ENCODE data around the gene VGLL4. TPM values are rescaled to one million over a fixed set of nuclear protein-coding genes. Genes with fewer than 3 reads are reported as not detected.

The VGLL4 gene
- total RNA-seq, 1 experiment from 2014 or later = 46.3 TPM

- no peak overlapping the region for H3K4me2 ChIP-seq (ENCODE audit: low read length)
- no peaks in the 10 kb centered on the region for H4K20me1 ChIP-seq (ENCODE audit: low read length)
- H3K27ac ChIP-seq (ENCODE audit: low read length) = no peak overlapping the region
- ChIA-PET POLR2A (ENCODE audit: unreplicated experiment) (no interaction called here), CTCF (interaction anchor here (0.6 kb wide), 1 partner anchor 78 kb away, joined by 4 read pairs; no protein-coding TSS in a partner anchor)
- no peaks in the 10 kb centered on the region for H3K27me3 ChIP-seq (ENCODE audit: low read length)
- no peaks in the 10 kb centered on the region for H3F3A ChIP-seq (ENCODE audit: low read length, unreplicated experiment)
- ATAC-seq (no peak), DNase-seq (no peak)
- H3K9me2 ChIP-seq (replicated peaks; ENCODE audit: low read length) = no peaks in the 10 kb centered on the region
- no peak overlapping the region for H2AFZ ChIP-seq (ENCODE audit: low read length)
- H3K36me3 ChIP-seq (ENCODE audit: low read depth, low read length) = no peaks in the 10 kb centered on the region
- H3K9me3 ChIP-seq (ENCODE audit: low read length) = no peaks in the 10 kb centered on the region
- no peak overlapping the region for H3K4me3 ChIP-seq (ENCODE audit: low read length)
- intact Hi-C loops (cut with micrococcal nuclease) = no loop called here
- H3K4me1 ChIP-seq (ENCODE audit: insufficient read depth, low read length) = peaks cover 3% of the 10 kb centered on the region
- no peak overlapping the region for H3K9ac ChIP-seq (ENCODE audit: low read length)
- BruUV-seq (replicated peaks) = no TSS peak
- no peak for TF ChIP-seq CTCF (conservative IDR thresholded peaks at IDR 0.05; ENCODE audit: low read depth, low read length)
- no peak for TF ChIP-seq EZH2 (IDR thresholded peaks at IDR 0.05; ENCODE audit: low read length, unreplicated experiment)
- TF ChIP-seq EZH2phosphoT487 (IDR thresholded peaks at IDR 0.05; ENCODE audit: borderline replicate concordance, low read length) = no peak
- no peaks in the 10 kb centered on the region for H3K79me2 ChIP-seq (ENCODE audit: low read length)
Observed at GRCh38 chr3:11534011-11534792, 109.5 kb downstream of the VGLL4 start.

GRCh38 chr3:11532931-11533391, 110.8 kb downstream of the VGLL4 start:
- intact Hi-C loops (cut with micrococcal nuclease) = no loop called here
- Histone ChIP-seq H3K79me2 (ENCODE audit: low read length) (no peaks in the 10 kb centered on the region), H3F3A (ENCODE audit: low read length, unreplicated experiment) (no peaks in the 10 kb centered on the region), H3K9me3 (ENCODE audit: low read length) (no peaks in the 10 kb centered on the region), H3K9ac (ENCODE audit: low read length) (no peak overlapping the region), H3K4me3 (ENCODE audit: low read length) (no peak overlapping the region), H3K27me3 (ENCODE audit: low read length) (no peaks in the 10 kb centered on the region), H4K20me1 (ENCODE audit: low read length) (no peaks in the 10 kb centered on the region), H3K27ac (ENCODE audit: low read length) (no peak overlapping the region), H3K4me1 (ENCODE audit: insufficient read depth, low read length) (no peaks in the 10 kb centered on the region), H3K9me2 (replicated peaks; ENCODE audit: low read length) (no peaks in the 10 kb centered on the region), H3K4me2 (ENCODE audit: low read length) (no peak overlapping the region), H2AFZ (ENCODE audit: low read length) (no peak overlapping the region), H3K36me3 (ENCODE audit: low read depth, low read length) (no peaks in the 10 kb centered on the region)
- DNase-seq (no peak), ATAC-seq (no peak)
- ChIA-PET CTCF (no interaction called here), POLR2A (ENCODE audit: unreplicated experiment) (no interaction called here)
- BruUV-seq (replicated peaks) = no TSS peak
- TF ChIP-seq EZH2 (IDR thresholded peaks at IDR 0.05; ENCODE audit: low read length, unreplicated experiment) (no peak), CTCF (conservative IDR thresholded peaks at IDR 0.05; ENCODE audit: low read depth, low read length) (no peak), EZH2phosphoT487 (IDR thresholded peaks at IDR 0.05; ENCODE audit: borderline replicate concordance, low read length) (no peak)

GRCh38 chr3:11530153-11530721, 113.5 kb downstream of the VGLL4 start:
- TF ChIP-seq EZH2phosphoT487 (IDR thresholded peaks at IDR 0.05; ENCODE audit: borderline replicate concordance, low read length) = no peak
- TF ChIP-seq CTCF (conservative IDR thresholded peaks at IDR 0.05; ENCODE audit: low read depth, low read length) = no peak
- TF ChIP-seq EZH2 (IDR thresholded peaks at IDR 0.05; ENCODE audit: low read length, unreplicated experiment) = no peak
- H3K27ac ChIP-seq (ENCODE audit: low read length) = no peak overlapping the region
- intact Hi-C loops (cut with micrococcal nuclease) = no loop called here
- no peaks in the 10 kb centered on the region for H3K9me2 ChIP-seq (replicated peaks; ENCODE audit: low read length)
- ATAC-seq = no peak
- H3K9me3 ChIP-seq (ENCODE audit: low read length) = no peaks in the 10 kb centered on the region
- no peak overlapping the region for H3K9ac ChIP-seq (ENCODE audit: low read length)
- no peaks in the 10 kb centered on the region for H3K79me2 ChIP-seq (ENCODE audit: low read length)
- H3K4me3 ChIP-seq (ENCODE audit: low read length) = no peak overlapping the region
- no peaks in the 10 kb centered on the region for H3F3A ChIP-seq (ENCODE audit: low read length, unreplicated experiment)
- DNase-seq = no peak
- H3K27me3 ChIP-seq (ENCODE audit: low read length) = no peaks in the 10 kb centered on the region
- H3K4me2 ChIP-seq (ENCODE audit: low read length) = no peak overlapping the region
- ChIA-PET POLR2A (ENCODE audit: unreplicated experiment) (no interaction called here), CTCF (no interaction called here)
- no peaks in the 10 kb centered on the region for H3K4me1 ChIP-seq (ENCODE audit: insufficient read depth, low read length)
- BruUV-seq (replicated peaks) = no TSS peak
- H3K36me3 ChIP-seq (ENCODE audit: low read depth, low read length) = no peaks in the 10 kb centered on the region; the same call in 1 of the 2 replicates
- H4K20me1 ChIP-seq (ENCODE audit: low read length) = no peaks in the 10 kb centered on the region
- no peak overlapping the region for H2AFZ ChIP-seq (ENCODE audit: low read length)

Measured in PC-3 (cell line).